D721Med (cell line): Measurements from ENCODE around the gene WNT4.

Source experiments
- DNase-seq: peaks from one replicate; pipeline ENCODE4 v3.0.0; 2011; ENCODE audit warnings: low spot score; ENCODE audit not compliant: insufficient read length
- FAIRE-seq: peaks from 2 replicates; lab custom pipeline; 2011; peaks lifted over from hg19 to GRCh38; lab: Jason Lieb, UNC
- TF ChIP-seq, protein P1 (sequence below): IDR thresholded peaks from 2 replicates; pipeline ENCODE4 v1.5.1; 2012; ENCODE audit warnings: mild to moderate bottlenecking, control low read depth; ENCODE audit not compliant: insufficient read depth; ENCODE audit errors: missing control alignments

Gene WNT4

DNA sequence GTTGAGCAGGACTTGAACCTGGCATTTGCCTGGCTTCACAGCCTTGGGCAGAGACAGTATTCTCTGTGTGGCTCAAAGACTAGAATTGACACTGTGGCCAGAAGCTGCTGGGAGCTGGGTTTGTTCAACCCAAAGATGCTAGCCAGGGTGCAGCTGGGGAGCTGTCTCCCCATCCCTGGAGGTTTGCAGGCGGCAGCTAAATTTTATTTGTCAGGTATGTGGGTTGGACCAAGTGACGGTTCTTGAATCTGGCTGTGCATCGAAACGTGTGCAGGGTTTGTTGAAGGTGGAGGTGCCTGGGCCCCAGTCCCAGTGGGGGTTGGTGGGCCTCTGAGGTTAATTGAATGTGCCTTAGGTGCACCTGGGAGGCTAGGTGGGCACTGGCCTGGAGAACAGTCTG lies 11.8 kb downstream of the WNT4 start:
- no peak for DNase-seq
- TF ChIP-seq, protein P1, sequence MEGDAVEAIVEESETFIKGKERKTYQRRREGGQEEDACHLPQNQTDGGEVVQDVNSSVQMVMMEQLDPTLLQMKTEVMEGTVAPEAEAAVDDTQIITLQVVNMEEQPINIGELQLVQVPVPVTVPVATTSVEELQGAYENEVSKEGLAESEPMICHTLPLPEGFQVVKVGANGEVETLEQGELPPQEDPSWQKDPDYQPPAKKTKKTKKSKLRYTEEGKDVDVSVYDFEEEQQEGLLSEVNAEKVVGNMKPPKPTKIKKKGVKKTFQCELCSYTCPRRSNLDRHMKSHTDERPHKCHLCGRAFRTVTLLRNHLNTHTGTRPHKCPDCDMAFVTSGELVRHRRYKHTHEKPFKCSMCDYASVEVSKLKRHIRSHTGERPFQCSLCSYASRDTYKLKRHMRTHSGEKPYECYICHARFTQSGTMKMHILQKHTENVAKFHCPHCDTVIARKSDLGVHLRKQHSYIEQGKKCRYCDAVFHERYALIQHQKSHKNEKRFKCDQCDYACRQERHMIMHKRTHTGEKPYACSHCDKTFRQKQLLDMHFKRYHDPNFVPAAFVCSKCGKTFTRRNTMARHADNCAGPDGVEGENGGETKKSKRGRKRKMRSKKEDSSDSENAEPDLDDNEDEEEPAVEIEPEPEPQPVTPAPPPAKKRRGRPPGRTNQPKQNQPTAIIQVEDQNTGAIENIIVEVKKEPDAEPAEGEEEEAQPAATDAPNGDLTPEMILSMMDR: no peak
- FAIRE-seq: no peak

DNA sequence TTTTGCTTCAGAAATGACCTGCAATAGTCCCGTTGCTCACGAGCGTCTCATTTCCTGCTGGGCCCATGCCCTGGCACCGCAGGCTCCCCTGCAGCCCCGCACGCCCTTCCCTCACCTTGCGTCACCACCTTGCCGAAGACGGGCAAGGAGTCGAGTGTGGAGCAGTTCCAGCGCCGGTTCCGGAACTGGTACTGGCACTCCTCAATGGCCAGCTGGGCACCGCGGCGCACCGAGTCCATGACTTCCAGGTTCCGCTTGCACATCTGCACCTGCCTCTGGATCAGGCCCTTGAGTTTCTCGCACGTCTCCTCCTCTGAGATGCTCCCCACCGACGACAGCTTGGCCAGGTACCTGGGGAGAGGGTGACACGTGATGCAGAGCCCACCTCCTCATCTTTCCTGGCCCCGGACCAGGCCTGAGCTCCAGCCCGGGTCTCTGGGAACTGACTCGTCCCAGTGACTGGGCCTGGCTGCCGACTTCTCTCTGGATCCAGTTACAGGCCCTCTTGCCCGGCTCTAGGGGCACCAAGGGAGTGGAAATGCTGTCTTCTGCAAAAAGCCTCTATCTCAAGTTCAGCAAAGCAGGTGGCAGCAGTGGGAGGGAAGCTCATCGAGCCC lies 13.3 kb downstream of the WNT4 start:
- TF ChIP-seq, protein P1: no peak
- no peak for FAIRE-seq
- DNase-seq: no peak

DNA sequence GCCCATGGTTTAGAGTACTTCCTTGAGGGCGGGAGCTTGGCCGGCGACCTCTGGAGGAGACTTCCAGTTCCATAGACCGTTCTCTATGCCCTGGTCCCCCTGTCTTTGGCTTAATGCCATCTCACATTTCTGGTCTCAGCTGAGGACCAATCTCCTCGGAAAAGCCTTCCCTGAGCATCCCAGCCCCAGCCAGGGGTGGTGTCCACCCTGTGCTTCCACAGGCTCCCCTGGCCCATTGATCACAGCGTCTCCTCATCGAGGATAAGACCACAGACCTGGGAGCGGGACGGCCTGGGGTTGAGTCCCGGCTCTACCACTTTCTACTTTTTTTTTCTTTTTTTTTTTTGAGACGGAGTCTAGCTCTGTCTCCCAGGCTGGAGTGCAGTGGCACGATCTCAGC lies 14.5 kb downstream of the WNT4 start:
- FAIRE-seq (no peak), DNase-seq (no peak)
- TF ChIP-seq, protein P1: no peak

DNA sequence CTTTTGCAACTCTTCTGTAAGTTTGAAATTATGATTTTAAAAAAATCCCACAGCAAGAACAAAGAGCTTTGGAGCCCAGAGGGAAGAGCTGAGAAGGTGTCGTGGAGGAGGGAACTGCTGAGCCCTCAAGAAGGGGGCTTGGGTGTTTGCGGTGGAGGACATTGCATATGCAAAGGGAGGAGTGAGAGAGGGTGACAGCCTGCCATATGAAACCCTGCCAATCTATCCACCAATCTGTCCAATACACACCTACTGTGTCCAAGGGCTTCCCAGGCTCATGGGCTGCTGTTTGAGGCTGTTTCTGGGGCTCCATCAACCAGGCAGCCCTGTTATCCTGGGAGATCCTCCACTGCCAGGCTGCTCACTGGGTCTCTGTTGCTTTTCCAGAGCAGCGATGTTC lies 15.2 kb downstream of the WNT4 start:
- no peak for DNase-seq
- FAIRE-seq: no peak
- TF ChIP-seq, protein P1: no peak

DNA sequence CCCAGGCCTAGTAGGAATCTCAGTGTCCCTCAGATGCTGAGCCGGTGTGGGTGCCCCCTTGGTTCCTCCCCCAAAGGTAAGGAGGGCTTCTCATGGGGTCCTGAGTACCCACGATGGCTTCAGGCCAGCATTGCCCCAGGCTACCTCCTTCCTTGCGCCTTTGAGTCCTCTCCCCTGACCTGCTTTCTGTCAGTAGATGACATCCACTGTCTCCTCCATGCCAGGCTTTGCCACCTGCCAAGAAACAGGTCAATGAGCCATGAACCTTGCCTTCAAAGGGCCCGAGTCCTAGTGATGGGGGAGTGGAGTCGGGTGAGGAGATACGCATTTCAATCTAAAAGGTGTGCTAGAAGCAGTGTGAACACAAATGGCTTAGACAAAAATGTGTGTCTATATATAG lies 15.6 kb downstream of the WNT4 start:
- FAIRE-seq (no peak), DNase-seq (no peak)
- TF ChIP-seq, protein P1: no peak

DNA sequence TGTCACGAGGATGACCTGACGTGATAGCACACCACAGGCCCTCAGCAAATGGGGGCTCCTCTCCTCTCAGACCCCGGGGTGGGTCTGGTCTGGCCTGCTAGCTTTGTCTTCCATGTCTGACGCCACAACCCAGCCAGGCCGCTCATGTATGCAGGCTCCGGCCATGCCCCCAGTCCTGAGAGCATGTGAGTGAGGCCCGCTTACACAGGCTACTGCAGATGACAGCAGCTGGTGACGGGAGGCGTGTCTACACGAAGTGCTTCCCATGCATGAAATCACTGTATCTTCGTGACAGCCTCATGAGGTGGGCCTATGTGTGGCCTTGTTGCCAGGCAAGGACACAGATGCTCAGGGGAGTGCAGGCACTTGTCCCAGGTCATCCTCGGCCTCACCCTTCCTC lies 16.4 kb downstream of the WNT4 start:
- DNase-seq (no peak), FAIRE-seq (no peak)
- TF ChIP-seq, protein P1: no peak

DNA sequence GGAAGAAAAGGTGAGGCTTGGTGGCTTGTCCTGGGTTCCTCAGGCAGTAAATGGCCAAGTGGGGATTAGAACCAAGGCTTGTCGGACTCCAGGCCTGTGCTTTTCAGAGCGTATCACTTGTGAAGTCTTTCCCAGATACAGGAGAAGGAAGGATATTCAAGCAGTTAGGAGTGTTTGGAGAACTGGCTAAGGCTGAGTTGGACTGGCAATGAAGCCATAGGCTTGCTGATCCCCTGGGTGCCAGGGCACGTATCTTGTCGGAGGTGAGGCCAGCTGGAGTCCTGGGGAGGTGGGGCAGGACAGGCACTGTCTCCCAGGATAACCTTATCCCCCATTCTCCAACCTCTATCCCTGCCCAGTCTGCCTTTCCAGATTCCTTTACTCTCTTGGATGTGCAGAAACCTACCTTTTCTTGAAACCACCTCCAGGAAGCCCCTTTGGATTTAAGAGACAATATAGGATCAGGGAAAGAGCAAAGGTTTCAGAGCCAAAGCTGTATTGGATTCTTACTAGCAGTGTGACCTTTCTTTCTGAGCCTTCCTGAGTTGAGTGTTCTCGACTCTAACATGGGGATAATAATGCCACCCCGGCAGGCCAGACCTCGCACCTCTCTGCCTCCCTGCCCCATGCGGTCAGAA lies 18.2 kb downstream of the WNT4 start:
- no peak for FAIRE-seq
- TF ChIP-seq, protein P1: no peak
- DNase-seq: no peak
